B cell (primary cell): ENCODE measurements around the gene ALOX15.

Source experiments
- CTCF ChIP-seq: fragments of 200-600 bp; IDR thresholded peaks from one replicate; pipeline ENCODE4 v1.8.0; 2022; ENCODE audit warnings: antibody characterized with exemption, mild to moderate bottlenecking
- EZH2 ChIP-seq: IDR thresholded peaks from 2 replicates; pipeline ENCODE4 v1.6.1; 2012; ENCODE audit warnings: borderline replicate concordance, low read depth, mild to moderate bottlenecking, moderate library complexity, low read length; ENCODE audit not compliant: insufficient read depth, poor library complexity, severe bottlenecking

GRCh38 chr17:4652997-4653396, 11.5 kb upstream of the ALOX15 start:
- TF ChIP-seq CTCF: no peak
- no peak for TF ChIP-seq EZH2
